Nucleus accumbens (tissue), 56 donors: ENCODE measurements around the gene SAP30BP.

Source experiments
- DNase-seq, 56 donors: peaks; one replicate each; lab custom pipeline; 2025; lab: John Stamatoyannopoulos, UW

Gene SAP30BP

GRCh38 chr17:75681289-75681688, 14.2 kb downstream of the SAP30BP start:
- no peak for DNase-seq

DNA sequence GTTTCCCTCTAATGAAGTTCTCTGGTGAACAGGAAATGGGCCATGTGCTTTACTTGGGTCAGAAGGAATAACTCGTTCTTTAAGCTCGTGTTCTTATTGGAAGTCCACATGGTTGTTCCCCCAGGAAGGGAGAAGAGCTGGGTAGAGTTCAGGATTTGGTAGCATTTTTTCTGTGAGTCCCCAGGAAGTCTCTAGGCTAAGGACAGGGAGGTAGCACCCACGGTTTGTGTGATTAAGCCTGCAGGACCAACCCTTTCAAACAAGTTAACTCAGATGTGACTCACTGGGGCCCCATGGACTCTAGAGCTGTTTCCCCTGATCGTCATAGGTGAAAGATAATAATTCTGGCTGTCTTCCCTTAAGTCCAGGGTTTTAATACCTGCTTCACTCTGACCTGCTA, 16.4 kb downstream of the SAP30BP start:
- no peak for DNase-seq

- no peak for DNase-seq
Observed at GRCh38 chr17:75684249-75684648, 17.1 kb downstream of the SAP30BP start.

DNA sequence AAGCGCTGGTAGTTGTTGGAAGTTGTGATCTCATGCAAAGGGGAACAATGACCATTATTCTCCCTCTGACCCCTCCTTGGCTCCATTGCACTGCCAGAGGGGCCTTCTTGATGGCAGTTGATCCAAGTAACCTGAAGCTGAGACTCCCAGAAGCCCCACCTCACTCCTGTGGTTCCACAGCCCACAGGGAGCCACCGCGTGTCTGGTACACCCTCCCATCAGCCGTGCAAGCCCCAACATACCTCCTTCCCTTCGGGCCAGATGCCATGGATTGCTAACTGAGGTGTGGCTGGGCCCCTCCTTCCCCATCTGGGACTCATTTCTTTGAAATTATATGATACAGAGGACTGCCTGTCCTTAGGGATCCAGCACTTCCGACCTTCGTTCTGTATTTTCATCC, 17.8 kb downstream of the SAP30BP start:
- DNase-seq, result peak in 2 of 56 donors; percentile 15 to 40

- DNase-seq, result no peak
Observed at GRCh38 chr17:75685499-75685898, 18.4 kb downstream of the SAP30BP start.

- DNase-seq, result peak in 3 of 56 donors; percentile 35 to 39 (median 36)
Observed at GRCh38 chr17:75688209-75688825, 21.2 kb downstream of the SAP30BP start.

DNA sequence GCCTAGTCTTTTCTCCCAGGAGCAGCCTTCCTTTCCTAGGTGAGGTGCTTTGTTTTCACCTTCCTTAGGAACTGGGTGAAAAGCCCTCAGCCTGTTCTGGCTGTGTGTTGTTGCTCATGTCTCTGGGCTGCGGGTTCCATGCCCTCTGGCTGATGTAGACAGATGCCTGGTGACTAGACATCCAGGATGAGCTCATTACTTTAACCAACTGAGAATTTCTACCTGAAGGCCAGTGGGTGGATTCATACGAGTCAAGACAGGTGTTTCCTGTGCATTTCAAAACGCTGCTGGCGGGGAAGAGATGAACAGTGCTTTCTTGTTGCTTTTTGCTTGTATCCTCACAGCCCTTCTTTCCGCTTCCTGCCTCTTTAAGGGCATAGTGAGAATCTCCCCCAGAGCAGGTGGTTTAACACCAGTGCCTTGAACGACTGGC, 22.3 kb downstream of the SAP30BP start:
- no peak for DNase-seq

GRCh38 chr17:75691371-75691791, 24.2 kb downstream of the SAP30BP start:
- peak in 4 of 56 donors; percentile 46 to 70 (median 56) for DNase-seq

DNA sequence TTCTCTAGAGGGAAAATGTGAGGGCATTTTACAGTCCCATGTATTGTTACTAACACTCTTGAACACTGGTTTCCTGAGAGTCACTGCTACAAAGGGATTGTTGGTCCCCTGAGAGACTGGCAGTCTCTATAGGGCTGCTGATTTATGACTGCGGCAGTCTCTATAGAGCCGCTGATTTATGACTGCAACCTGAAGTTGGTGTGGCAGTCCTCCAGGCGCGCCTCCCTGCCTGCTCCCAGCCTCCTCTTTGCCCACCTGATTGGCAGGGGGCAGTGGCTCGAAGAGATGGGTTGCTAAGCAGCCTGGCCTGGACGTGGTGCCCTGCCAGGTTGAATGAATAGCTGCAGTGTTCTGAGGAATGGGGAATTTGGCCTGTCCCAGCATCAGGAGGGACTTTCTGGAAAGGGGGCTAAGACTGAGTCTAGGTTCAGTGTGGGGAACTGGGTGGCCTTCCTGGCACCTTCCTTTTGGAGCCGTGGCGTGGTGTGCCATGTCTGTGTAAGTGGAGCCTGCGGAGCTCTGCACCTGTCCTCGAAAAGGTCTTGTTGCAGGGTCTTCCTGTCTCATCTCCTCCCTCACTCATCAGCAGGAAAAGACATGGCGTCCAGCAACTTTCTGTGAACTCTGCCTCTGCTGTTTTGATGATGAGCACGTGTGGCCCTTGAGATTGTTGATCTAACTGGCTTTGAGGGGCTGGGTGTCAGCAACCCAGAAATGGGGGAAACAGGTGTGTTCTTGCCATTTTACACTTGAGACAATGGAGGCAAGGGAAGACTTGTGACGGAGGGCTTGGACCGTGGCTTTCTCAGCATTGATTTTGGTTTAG, 24.9 kb downstream of the SAP30BP start:
- DNase-seq, result peak in 52 of 56 donors; percentile 25 to 84 (median 63)

GRCh38 chr17:75692976-75693375, 25.8 kb downstream of the SAP30BP start:
- DNase-seq, result peak in 6 of 56 donors; percentile 48 to 62 (median 52)

GRCh38 chr17:75693500-75694481, 26.7 kb downstream of the SAP30BP start:
- peak; percentile 42 to 100 (median 90) for DNase-seq

- peak in 21 of 56 donors; percentile 15 to 58 (median 38) for DNase-seq
Observed at GRCh38 chr17:75694536-75694935, 27.4 kb downstream of the SAP30BP start.

DNA sequence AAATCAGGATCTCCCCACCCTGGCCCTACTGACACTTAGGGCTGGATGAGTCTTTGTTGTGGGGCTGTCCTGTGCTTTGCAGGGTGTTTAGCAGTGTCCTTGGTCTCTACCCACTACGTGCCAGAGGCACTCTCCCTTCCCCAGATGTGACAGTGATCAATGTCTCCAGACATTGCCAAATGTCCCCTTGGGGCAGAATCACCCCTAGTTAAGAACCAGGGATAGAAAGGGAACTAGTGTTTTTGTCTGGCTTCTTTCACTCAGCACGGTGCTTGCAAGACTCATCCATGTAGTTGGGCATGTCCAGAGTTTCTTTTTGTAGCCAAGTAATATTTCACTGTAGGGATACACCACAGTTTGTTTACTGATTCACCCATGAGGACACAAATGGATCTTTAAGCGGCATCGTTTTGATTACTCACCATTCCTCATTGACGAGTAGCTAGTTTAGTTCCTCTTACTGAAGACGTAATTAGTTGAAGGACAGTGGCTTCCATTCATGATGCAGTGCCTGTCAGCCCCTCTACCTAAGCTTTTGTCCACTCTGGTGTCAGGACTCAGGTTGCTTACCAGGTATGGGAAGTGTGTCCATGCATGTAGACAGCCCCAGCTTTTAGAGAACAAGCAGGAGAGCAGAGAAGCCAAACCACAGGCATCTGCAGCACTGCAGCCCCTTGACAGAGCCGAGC, 28.1 kb downstream of the SAP30BP start:
- DNase-seq, result peak in 3 of 56 donors; percentile 13 to 30 (median 25)

DNA sequence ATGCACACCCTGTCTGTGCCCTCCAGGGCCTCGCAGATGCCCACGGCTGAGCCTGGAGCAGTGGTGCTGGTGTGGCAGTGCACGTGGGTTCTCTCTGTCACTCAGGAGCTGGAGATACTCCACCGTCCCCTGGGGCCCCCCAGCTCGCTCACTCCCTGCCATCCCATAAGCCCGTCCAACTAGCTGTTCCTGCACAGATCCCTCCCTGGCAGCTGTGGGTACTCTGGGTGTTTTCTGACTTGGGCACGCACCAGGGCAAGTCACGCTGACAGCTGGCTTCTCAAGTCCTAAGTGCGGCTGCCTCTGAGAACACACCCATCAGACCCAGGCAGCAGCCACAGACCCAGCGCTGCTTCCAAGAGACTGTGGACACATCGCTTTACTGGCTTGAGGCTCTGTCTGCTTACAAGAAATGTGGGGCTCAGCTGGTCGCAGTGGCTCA, 28.7 kb downstream of the SAP30BP start:
- DNase-seq, result peak in 42 of 56 donors; percentile 17 to 77 (median 54)

DNA sequence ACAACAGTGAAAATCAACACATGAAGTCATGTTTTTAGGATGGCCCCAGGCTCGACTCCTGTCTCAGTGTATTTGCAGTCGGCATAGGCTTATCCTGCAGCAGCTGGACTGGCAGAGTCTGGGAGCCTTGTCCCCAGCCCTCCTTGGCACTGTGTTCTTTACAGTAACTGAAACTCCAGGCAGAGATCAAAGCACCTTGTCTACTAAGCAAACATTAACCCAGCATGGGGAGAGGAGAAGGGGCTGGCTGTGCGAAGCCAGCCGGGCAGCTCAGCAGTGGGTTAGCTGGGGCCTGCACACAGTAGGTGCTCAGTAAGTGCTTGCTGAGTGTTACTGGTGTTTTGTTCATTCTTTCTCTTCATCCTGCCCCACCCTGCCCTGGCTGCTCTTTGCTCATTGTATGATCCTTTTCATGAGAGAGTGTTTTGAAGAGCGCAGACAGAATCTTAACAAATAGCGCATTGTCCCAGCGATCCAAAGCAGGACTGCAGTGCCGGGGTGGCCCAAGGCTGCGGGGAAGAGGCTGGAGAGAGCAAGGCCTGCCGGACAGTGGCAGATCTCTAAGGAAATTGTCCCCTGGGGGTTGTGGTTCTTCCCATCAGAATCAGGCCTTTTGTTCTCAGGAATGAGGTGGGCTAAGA, 30.6 kb downstream of the SAP30BP start:
- DNase-seq, result peak in 50 of 56 donors; percentile 30 to 89 (median 75)

DNA sequence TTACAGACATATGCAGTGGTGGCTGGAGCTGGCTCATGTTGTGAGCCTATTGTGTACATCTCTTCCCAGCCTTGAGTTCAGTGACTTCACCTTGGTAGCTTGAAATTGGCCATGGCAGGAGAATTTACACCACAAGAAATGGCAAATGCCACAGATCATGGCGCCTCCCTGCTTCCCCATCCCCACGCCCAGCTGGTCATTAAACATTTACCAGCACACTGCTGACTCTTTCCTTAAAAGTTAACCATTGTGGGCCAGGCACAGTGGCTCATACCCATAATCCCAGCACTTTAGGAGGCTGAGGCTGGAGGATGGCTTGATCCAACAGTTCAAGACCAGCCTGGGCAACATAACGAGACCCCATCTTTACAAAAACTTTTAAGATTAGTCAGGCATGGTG, 31.5 kb downstream of the SAP30BP start:
- no peak for DNase-seq

DNA sequence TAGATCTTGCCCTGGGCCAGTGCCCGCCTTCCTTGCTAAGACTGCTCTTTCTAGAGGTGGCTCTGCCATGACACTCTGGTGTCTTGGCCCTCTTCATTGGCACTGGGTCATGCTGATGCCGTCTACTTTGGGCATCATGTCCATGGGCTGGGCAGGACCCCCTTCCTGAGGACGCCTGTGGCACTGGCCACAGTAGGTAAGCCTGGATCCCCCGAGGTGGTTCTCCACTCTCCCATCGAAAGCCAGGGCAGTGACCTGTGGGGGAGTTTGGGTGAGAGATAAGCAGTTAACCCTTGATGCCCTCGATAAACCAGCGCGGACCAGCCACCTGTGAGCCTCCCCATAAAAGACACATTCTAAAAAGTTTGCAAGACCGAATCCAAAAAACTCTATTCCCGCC, 34.1 kb downstream of the SAP30BP start:
- DNase-seq, result no peak

DNA sequence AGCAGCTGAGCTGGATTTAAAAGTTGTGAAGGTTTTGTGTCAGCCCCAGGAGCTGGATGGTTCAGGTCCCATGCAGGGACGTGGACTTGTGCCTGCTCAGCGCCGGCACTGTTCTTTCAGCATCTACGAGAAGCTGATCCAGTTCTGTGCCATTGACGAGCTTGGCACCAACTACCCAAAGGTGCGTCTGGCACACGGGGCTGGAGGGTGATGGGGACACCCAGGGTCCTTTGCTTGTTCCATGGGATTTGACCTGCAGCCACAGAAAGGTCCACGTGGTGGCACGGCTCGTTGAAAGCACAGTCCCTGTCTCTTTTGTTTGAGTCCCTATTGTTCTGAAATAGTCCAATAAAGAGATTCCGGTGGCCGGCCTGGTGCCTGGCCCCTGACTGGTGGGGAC, 36.1 kb downstream of the SAP30BP start:
- no peak for DNase-seq

GRCh38 chr17:75703591-75703990, 36.5 kb downstream of the SAP30BP start:
- DNase-seq, result no peak
